HG03175 (cell line): ENCODE measurements around the gene EFCAB5.

Experiments
- ATAC-seq: cut with Tn5 transposase; IDR thresholded peaks from one replicate; pipeline ENCODE4 v1.9.1; 2021; ENCODE audit warnings: mild to moderate bottlenecking, moderate library complexity; ENCODE audit not compliant: unreplicated experiment

The EFCAB5 gene

DNA sequence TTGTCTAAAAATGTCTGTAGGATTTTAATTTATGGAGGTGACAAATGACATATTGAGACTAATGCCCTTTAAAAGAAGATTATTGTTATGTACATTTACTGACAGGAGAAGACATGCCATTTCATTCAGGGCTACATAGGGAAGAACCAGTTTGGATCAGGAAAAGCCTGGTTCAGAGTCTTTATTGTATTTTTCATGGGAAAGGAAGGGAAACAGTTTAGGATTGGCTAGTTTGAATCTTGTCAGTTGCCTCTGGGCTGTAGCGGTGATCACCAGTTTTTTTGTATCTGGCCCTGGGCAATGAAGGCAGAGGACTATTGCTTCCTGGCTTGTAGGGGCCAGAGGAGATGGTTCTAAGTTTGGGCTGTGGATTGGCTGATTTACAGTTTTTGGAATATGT lies 206.9 kb downstream of the EFCAB5 start:
- ATAC-seq: no peak

GRCh38 chr17:30151471-30151870 lies 210.0 kb downstream of the EFCAB5 start:
- no peak for ATAC-seq

- no peak for ATAC-seq
Observed at GRCh38 chr17:30153463-30153862, 212.0 kb downstream of the EFCAB5 start.

DNA sequence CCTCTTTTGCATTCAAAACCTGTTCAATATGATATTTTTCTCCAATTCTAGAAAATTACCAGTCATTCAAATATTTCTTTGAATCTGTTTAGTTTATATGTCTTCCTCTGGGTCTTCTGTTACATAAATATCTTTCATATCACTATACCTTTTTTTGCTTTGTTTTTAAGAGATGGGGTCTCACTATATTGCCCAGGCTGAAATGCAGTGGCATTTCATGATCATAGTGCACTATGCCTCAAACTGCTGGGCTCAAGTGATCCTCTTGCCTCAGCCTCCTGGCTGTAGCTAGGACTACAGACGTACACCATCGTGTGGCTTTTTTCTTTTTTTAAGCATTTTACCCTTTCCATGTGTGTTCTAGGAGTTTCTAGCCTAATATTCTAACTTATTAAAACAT lies 214.0 kb downstream of the EFCAB5 start:
- ATAC-seq: no peak
